AG09319 (cell line): ENCODE measurements around the gene ARTN.

Source experiments
- DNase-seq: peaks from one replicate; pipeline ENCODE4 v3.0.0-alpha.2; 2010; ENCODE audit warnings: low read depth; ENCODE audit errors: extremely low read depth
- CTCF ChIP-seq: IDR thresholded peaks from 2 replicates; pipeline ENCODE4 v1.5.1; 2011; ENCODE audit warnings: low read depth, mild to moderate bottlenecking, inconsistent platforms, low read length, moderate library complexity

ARTN gene

GRCh38 chr1:43949678-43950077, 16.1 kb downstream of the ARTN start:
- TF ChIP-seq CTCF: no peak
- no peak for DNase-seq

GRCh38 chr1:43951021-43951985, 17.7 kb downstream of the ARTN start:
- TF ChIP-seq CTCF: no peak
- no peak for DNase-seq

GRCh38 chr1:43952731-43953346, 19.2 kb downstream of the ARTN start:
- no peak for TF ChIP-seq CTCF
- DNase-seq: no peak

- no peak for DNase-seq
- TF ChIP-seq CTCF: no peak
Observed at GRCh38 chr1:43953361-43953760, 19.8 kb downstream of the ARTN start.

GRCh38 chr1:43954036-43954435, 20.4 kb downstream of the ARTN start:
- TF ChIP-seq CTCF: no peak
- DNase-seq: no peak

- no peak for DNase-seq
- no peak for TF ChIP-seq CTCF
Observed at GRCh38 chr1:43956234-43956633, 22.6 kb downstream of the ARTN start.

GRCh38 chr1:43957407-43958040, 23.9 kb downstream of the ARTN start:
- no peak for TF ChIP-seq CTCF
- no peak for DNase-seq
